Panc1 (cell line): Measurements from ENCODE around the gene FOXN1. TPM values are rescaled to one million over a fixed set of nuclear protein-coding genes. Genes with fewer than 3 reads are reported as not detected.

Source experiments
- ATAC-seq: fragments of 200-7000 bp; cut with Tn5 transposase; 2 replicates; pipeline ENCODE4 v1.9.1; 2020; ENCODE audit warnings: mild to moderate bottlenecking, moderate library complexity
- BruUV-seq: library from RNA; stranded (reverse); fragments of 400-500 nt; replicated peaks from 2 replicates; lab custom pipeline; 2021; lab: Mats Ljungman, UMichigan
- CTCF ChIA-PET: fragments of 300-600 bp; sonication (Branson Sonifier 250); formaldehyde crosslinking; loops from one replicate; lab custom pipeline; 2022; ENCODE audit warnings: antibody characterized with exemption; lab: Charles Lee
- POLR2A ChIA-PET: fragments of 300-600 bp; sonication (Branson Sonifier 250); formaldehyde crosslinking; loops from one replicate; lab custom pipeline; 2022; ENCODE audit warnings: antibody characterized with exemption; lab: Charles Lee
- DNase-seq: peaks from one replicate; pipeline ENCODE4 v3.0.0-alpha.2; 2010; ENCODE audit warnings: low read depth, low spot score
- H3K27ac ChIP-seq: 2 replicates; pipeline ENCODE4 v1.5.1; 2011; ENCODE audit warnings: mild to moderate bottlenecking, low read length, inconsistent platforms
- H3K27me3 ChIP-seq: fragments of 200-500 bp; sonication (Bioruptor generic); 2 replicates; pipeline ENCODE4 v1.6.0; 2014; ENCODE audit warnings: low read length, inconsistent platforms; ENCODE audit not compliant: control insufficient read depth, insufficient read depth
- H3K36me3 ChIP-seq: fragments of 200-500 bp; sonication (Bioruptor generic); 2 replicates; pipeline ENCODE4 v1.5.1; 2014; ENCODE audit warnings: inconsistent platforms, mild to moderate bottlenecking, low read length, moderate library complexity; ENCODE audit not compliant: control insufficient read depth, insufficient read depth
- H3K4me1 ChIP-seq: 2 replicates; pipeline ENCODE4 v1.5.1; 2011; ENCODE audit warnings: inconsistent platforms, mild to moderate bottlenecking, low read length, moderate library complexity; ENCODE audit not compliant: control insufficient read depth, insufficient read depth
- H3K4me3 ChIP-seq, 2 experiments: 2 replicates each; pipeline ENCODE4 v1.5.1; 2011 to 2012; ENCODE audit warnings: low read depth in 2 of 2, low read length in 2 of 2, mild to moderate bottlenecking in 2 of 2, inconsistent platforms in 1 of 2, moderate library complexity in 1 of 2
- H3K9me3 ChIP-seq: fragments of 200-500 bp; sonication (Bioruptor generic); 2 replicates; pipeline ENCODE4 v1.5.1; 2014; ENCODE audit warnings: low read depth, mild to moderate bottlenecking, inconsistent platforms, low read length, moderate library complexity; ENCODE audit not compliant: control insufficient read depth, insufficient read depth
- POLR2AphosphoS5 ChIP-seq: IDR thresholded peaks from 2 replicates; pipeline ENCODE4 v1.6.1; 2012; ENCODE audit warnings: mild to moderate bottlenecking, low read depth, low read length, moderate library complexity
- REST ChIP-seq, 2 experiments: IDR thresholded peaks; 2 replicates each; pipeline ENCODE4 v1.6.1; 2011 to 2012; ENCODE audit warnings: low read depth in 2 of 2, control low read depth in 1 of 2, low read length in 1 of 2, mild to moderate bottlenecking in 1 of 2, moderate library complexity in 1 of 2; ENCODE audit not compliant: insufficient read depth in 1 of 2
- SIN3A ChIP-seq: IDR thresholded peaks from 2 replicates; pipeline ENCODE4 v1.6.1; 2012; ENCODE audit warnings: low read depth, mild to moderate bottlenecking, low read length, moderate library complexity, borderline replicate concordance; ENCODE audit not compliant: insufficient read depth
- TCF7L2 ChIP-seq: IDR thresholded peaks from 2 replicates; pipeline ENCODE4 v1.6.1; 2011; ENCODE audit warnings: mild to moderate bottlenecking, low read depth, low read length, inconsistent platforms
- in situ Hi-C: cut with HindIII; loops from 2 replicates; pipeline ENCODE4 v1.10.0; 2016; ENCODE audit warnings: low sequenced_read_pairs, low pct_unique_long_range_greater_than_20kb
- intact Hi-C: fragments of 100-400 bp; cut with micrococcal nuclease; formaldehyde crosslinking; loops from one replicate; pipeline ENCODE4 v1.10.0; 2022; ENCODE audit not compliant: unreplicated experiment
- total RNA-seq: library from RNA; stranded (reverse); gene quantifications from one replicate; pipeline ENCODE4 v1.2.1, GENCODE V29; 2021; ENCODE audit not compliant: unreplicated experiment
- TF ChIP-seq, protein P1 (sequence below): fragments of 450-650 bp; IDR thresholded peaks from 2 replicates; pipeline ENCODE4 v1.5.1; 2017; ENCODE audit warnings: mild to moderate bottlenecking

Gene FOXN1
- total RNA-seq, 1 experiment from 2014 or later = not detected

GRCh38 chr17:28527181-28527681 lies 21.1 kb downstream of the FOXN1 start:
- ATAC-seq (no peak), DNase-seq (no peak)
- Histone ChIP-seq H3K36me3 (no peaks in the 10 kb centered on the region), H3K9me3 (no peaks in the 10 kb centered on the region), H3K27me3 (no peaks in the 10 kb centered on the region; the same call in 1 of the 2 replicates), H3K27ac (no peak overlapping the region), H3K4me3 (no peak overlapping the region), H3K4me1 (no peaks in the 10 kb centered on the region)
- ChIA-PET POLR2A (no interaction called here), CTCF (interaction anchor here (0.9 kb wide), 1 partner anchor 14 kb away, joined by 8 read pairs; no protein-coding TSS in a partner anchor)
- TF ChIP-seq REST (IDR thresholded peaks at IDR 0.05; ENCODE audit: insufficient read depth in 1 of 2, low read depth in 2 of 2, low read length in 1 of 2) (no peak), SIN3A (no peak), POLR2AphosphoS5 (no peak), TCF7L2 (no peak)
- TF ChIP-seq, protein P1, sequence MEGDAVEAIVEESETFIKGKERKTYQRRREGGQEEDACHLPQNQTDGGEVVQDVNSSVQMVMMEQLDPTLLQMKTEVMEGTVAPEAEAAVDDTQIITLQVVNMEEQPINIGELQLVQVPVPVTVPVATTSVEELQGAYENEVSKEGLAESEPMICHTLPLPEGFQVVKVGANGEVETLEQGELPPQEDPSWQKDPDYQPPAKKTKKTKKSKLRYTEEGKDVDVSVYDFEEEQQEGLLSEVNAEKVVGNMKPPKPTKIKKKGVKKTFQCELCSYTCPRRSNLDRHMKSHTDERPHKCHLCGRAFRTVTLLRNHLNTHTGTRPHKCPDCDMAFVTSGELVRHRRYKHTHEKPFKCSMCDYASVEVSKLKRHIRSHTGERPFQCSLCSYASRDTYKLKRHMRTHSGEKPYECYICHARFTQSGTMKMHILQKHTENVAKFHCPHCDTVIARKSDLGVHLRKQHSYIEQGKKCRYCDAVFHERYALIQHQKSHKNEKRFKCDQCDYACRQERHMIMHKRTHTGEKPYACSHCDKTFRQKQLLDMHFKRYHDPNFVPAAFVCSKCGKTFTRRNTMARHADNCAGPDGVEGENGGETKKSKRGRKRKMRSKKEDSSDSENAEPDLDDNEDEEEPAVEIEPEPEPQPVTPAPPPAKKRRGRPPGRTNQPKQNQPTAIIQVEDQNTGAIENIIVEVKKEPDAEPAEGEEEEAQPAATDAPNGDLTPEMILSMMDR = no peak
- intact Hi-C loops = no loop called here
- no TSS peak for BruUV-seq
- in situ Hi-C loops = no loop called here

DNA sequence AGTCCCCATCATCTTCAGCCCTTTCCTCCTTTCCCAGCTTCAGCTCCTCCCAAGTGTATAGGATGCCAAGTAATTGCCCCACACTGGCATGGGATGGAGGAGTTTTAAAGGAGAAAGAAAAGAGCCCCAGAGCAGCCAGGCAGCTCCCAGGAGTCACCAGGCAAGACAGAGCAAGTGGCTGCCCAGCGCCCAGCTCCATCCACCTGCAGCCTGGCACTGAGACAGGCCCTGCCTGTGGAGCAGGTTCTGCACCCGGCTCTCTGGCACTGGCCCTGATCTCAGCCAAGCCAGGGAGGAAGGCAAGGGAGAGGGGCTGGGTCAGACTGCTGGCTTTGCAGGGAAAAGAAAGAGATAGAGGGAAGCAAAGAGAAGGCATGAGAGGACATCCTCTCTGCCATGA lies 21.7 kb downstream of the FOXN1 start:
- Histone ChIP-seq H3K9me3 (no peaks in the 10 kb centered on the region), H3K27me3 (no peaks in the 10 kb centered on the region; the same call in 1 of the 2 replicates), H3K36me3 (no peaks in the 10 kb centered on the region), H3K4me1 (no peaks in the 10 kb centered on the region), H3K4me3 (no peak overlapping the region), H3K27ac (no peak overlapping the region)
- CTCF ChIA-PET = interaction anchor here (0.5 kb wide), 1 partner anchor 46 kb away, joined by 3 read pairs; no protein-coding TSS in a partner anchor
- TF ChIP-seq TCF7L2 (no peak), REST (IDR thresholded peaks at IDR 0.05; ENCODE audit: insufficient read depth in 1 of 2, low read depth in 2 of 2, low read length in 1 of 2) (no peak), POLR2AphosphoS5 (no peak), SIN3A (no peak)
- TF ChIP-seq, protein P1 = no peak
- in situ Hi-C loops (no loop called here), intact Hi-C loops (no loop called here)
- POLR2A ChIA-PET = no interaction called here
- ATAC-seq (no peak), DNase-seq (no peak)
- no TSS peak for BruUV-seq
